ENCODE results near the gene PRDM5.

- TF ChIP-seq POLR2A (IDR thresholded peaks at IDR 0.05; ENCODE audit: low read length) (no peak), GATA1 (IDR thresholded peaks at IDR 0.05; ENCODE audit: low read depth, low read length) (no peak)
These were observed 162.5 kb downstream of the PRDM5 start for GRCh38 chr4:120760047-120760446.

Data from erythroblast (primary cell).